ENCODE results near the gene USP6NL.
A peak's percentile ranks its signal among the peaks of the same experiment; 100 is the strongest.
"Not testable (repeated sequence)": the region's sequence is repeated elsewhere in the genome, so short reads cannot be mapped to it uniquely, and the experiment has no call there.

The USP6NL gene

DNA sequence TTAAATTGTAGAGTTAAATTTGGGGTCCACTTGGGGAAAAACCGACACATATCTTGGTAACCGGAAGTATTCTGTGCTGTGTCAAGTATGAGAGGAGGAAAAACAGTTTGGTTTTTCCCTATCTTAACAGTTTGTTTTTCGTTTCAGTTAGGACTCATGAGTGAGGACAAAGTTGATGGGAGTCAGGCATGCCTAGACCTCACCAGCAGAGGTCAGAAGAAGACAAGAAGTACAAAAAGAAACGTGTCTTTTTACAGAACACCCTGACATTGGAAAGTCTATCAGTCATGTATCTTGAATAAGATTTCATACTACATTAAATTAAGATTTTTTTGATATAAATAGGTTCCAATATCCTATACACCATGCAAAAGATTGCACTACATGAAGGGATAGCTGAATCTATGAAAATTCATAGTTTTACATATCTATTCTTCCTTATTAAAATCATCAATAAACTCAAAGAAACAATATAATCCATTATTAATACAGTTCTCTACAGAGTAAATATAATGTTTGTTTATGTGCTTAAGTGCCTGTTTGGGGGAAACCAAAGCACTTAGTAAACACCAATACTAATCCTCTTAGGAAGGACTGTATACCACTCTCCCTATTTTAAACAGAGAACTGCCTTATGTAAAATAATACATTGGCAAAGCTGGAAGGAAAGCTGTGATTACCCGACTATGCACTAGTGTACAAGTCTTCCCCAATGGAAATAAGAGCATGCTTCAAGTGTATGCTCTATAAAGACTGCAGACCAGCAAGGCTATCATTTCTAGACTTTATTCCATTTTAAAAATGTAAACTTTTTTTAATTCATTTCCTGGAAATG, 95.6 kb downstream of the USP6NL start:
- DNase-seq (ENCODE audit: low spot score), result peak; percentile 73

DNA sequence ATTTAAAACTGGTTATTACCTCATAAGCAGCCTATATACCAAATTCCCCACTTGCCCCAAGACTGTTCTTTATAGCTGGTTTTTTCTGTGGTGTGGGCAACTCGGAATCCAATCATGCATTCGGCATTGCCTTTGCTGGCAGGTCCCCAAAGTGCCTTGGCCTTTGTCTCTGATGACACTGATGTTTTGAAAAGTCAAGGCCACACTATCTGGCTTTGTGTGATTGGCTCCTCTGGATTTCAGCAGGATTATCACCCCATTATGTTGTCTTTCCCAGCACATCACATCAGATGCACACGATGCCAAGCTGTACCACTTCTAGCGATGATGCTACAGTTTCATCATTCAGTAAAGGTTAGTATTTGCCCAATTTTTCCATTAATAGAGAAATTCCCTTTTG, 97.7 kb downstream of the USP6NL start:
- no peak for DNase-seq (ENCODE audit: low spot score)

DNA sequence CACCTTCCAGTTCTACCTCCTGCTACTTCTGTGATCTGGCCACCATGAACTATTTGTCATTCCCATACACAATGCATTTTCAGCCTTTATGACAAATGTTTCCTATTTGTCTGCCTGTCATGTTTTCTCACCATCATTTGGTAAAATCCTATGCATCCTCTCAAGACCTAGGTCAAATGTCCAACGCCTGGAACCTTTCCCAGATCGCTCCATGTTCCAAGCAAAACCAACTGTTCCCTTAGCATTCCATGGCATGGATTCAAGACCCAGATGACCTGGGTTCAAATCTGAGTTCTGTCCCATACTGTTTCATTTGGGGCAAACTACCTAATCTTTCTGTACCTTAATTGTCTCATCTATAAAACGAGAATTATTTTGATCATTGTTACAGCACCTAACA, 98.9 kb downstream of the USP6NL start:
- peak; percentile 67 for DNase-seq (ENCODE audit: low spot score)

DNA sequence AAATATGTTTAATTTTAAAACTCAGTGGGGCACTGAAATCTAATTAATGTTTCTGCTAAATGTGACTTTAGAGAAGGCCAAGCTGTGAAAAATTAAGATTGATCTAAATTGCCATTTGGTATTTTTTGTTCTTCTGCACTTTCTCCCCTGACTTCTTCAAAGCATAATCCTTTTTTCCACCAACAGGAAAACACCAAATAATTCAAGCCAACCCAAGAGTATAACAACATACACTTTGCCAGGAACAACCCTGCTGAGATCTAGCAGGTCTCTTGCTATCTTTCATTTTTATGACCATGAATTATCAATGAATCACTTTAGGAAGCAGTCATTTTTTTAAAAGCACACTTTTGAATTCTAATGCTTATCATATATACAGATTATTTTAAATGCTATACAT, 100.1 kb downstream of the USP6NL start:
- peak; percentile 19 for DNase-seq (ENCODE audit: low spot score)

DNA sequence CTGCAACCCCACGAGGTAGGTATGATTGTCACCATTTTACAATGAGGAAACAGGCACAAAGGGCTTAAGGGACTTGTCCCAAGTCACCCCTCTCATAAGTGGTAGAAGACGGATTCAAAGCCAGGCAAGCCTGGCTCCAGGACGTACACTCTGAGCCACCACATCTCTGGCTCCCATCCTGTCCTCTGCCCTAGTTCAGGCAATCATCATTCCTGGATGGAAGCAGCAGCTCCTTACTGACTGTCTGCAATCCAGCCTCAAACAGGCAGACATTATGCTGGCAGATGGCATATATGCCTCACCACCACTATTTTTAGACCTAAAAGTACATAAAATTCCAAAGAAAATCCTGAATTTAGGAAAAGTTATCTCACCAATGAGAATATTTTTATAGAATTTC, 100.7 kb downstream of the USP6NL start:
- peak; percentile 76 for DNase-seq (ENCODE audit: low spot score)

DNA sequence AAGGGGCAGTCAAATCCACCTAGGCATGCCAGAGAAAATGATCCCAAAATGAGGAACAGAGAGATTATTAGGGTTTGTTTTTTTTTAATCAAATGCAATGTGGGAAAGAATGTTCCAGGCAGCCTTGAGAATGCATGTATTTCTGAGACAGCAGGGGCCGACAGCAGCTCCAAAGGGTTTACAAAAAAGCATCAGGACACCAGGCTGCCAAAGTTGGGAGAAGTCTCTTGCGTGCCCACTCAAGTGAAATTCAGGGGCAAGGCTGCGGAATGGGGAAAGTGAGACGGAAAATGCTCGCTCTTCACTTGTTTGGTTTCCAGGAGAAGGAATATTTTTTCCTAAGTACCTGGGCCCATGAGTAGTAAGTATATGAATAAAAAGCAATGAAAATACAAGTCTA, 101.2 kb downstream of the USP6NL start:
- no peak for DNase-seq (ENCODE audit: low spot score)

DNA sequence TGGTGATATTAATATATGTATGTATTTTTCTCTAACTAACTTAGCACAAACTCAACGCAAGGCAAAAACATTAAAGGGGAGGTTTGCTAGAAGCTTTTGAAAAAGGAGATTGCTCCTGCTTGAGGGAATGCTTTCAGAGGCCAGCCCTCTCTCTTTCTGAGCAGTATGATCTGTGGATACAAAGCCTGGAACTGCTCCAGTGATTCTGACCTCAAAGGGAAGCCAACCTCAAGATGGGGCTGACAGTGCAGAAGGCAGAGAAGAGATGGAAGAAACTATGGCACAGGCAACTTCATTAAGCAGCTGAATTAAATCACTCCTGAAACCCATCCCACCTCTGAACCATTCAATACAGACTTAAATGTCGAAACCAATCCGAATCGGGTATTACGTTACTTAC, 102.4 kb downstream of the USP6NL start:
- no peak for DNase-seq (ENCODE audit: low spot score)

DNA sequence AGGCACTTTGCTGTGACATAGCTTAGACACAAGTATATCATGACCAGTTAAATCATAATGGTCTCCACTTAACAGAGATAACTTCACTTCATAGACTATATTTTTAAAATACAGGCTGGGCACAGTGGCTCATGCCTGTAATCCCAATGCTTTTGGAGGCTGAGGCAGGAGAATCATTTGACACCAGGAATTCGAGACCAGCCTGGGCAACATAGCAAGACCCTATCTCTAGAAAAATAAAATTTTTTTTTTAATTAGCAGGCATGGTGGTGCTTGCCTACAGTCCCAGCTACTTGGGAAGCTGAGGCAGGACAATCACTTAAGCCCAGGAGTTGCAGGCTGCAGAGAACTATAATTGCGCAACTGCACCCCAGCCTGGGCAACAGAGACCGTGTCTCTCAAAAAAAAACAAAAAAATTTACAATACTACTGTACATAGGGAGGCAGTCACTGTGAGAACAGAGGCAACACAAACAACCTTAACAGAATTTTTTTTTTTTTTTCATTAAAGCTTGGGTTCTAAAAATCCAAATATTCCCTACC, 105.1 kb downstream of the USP6NL start:
- DNase-seq (ENCODE audit: low spot score), result no peak

DNA sequence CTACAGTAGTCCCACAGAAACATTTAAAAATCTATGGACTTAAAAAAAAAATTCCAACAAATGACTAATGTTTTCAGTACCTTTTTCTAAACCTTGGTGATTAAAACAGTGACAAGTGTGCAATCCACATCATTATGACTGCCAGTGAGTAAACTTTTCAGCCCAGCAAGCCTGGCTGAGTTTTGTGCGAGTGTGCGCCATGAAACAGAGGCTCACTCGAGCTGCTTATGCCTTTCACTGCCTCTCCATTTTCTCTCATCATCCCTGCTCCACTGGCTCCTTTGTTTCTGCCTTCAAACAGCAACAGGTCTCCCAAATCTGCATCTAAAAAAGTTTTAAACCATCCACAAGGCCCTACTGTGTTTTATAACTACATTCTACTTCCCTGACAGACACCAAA, 105.8 kb downstream of the USP6NL start:
- no peak for DNase-seq (ENCODE audit: low spot score)

DNA sequence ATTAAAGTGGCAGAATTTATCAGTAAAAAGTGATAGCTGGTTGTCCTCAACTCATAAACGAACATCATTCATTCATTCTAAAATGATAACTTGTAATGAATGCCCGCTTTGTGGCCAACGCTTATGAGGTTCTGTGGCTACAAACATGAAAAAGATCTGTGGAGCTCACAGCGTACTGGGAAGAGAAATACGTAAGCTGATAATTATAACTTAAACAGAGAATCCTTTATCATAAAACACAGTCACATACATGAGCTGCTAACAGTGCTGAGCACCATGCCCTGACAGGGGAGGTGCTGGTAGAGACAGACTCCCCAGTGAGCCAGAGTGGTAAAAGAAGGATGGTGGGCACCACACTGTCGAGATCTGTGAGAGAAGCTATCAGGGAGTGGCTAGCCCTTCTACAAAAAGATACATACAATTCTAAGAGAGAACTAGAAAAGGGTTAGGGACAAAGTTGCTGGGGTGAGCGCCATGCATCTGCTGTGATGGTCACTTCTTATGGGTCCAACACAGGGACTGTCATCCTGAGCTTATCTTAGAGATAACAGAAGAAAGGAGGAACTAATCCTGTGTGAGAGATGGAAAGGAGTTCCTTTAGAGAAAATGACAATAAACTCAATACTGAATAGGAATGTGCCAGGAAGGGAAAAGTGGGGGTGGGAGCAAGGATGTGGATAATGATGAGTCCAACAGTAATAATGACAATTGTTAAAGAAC, 106.7 kb downstream of the USP6NL start:
- no peak for DNase-seq (ENCODE audit: low spot score)

DNA sequence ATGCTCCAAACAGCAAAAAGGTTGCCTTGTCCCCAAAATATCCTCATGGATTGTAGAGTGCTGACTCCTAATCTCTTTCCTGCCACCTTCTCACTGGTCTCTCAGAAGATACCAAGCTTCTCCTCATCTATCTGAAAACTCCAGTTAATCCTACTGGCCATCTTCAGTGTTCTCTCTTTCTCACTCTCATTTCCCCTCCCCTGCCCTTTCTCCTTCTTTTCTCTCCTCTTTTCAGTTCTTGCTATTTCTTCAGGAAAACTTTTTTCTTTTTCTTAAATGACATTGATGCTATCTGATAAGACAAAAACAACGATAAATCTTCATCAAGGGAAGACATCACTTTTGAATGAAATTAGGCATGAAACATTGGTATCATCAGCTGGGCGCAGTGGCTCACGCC, 109.8 kb downstream of the USP6NL start:
- no peak for DNase-seq (ENCODE audit: low spot score)

DNA sequence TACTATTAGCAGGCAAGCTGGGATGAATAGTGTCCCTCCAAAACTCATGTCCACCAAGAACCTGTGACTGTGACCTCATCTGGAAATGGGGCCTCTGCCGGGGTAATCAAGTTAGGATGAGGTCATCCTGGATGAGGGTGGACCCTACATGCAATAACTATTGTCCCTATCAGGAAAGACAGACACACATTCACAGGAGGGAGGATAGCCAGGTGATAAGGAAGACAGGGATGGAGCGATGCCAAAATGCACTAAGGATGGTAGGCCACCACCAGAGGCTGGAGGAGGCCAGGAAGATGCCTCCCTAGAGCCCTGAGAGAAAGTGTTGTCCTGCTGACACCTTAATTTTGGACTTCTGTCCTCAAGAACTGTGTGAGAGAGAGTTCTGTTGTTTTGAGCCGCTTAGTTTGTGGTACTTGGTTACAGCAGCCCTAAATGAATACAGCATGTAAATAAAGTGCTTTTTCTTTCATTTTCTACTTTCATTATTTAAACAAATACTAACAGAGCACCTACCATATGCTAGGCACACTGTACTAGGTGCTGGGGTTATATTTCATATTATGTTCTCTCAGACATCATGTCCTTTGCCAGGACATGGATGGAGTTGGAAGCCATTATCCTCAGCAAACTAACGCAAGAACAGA, 111.9 kb downstream of the USP6NL start:
- no peak for DNase-seq (ENCODE audit: low spot score)

DNA sequence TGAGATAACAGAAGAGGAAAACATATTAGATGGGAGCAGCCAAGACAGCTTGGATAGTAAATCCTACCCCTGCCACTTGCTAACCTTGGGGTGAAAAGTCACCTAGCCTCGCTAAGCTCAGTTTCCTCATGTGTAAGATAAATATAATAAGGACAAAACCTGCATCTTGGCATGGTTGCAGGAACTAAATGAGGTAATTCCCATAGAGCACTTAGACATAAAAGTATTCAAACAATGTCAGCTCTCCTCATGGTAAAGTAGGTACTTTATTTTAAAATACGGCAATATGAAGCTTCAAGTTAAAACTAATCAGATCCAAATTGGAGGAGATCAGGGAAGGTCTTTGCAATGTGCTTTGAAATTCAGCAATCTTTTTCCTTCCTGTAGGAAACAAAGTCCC, 113.1 kb downstream of the USP6NL start:
- DNase-seq (ENCODE audit: low spot score), result no peak

DNA sequence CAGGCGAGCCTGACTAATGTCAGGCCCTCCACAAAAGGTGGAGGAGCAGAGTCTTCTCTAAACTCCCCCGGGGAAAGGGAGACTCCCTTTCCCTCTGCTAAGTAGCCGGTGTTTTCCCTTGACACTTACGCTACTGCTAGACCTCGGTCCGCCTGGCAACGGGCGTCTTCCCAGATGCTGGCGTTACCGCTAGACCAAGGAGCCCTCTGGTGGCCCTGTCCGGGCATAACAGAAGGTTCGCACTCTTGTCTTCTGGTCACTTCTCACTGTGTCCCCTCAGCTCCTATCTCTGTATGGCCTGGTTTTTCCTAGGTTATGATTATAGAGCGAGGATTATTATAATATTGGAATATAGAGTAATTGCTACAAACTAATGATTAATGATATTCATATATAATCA, 116.5 kb downstream of the USP6NL start:
- not testable (repeated sequence) for DNase-seq (ENCODE audit: low spot score)

DNA sequence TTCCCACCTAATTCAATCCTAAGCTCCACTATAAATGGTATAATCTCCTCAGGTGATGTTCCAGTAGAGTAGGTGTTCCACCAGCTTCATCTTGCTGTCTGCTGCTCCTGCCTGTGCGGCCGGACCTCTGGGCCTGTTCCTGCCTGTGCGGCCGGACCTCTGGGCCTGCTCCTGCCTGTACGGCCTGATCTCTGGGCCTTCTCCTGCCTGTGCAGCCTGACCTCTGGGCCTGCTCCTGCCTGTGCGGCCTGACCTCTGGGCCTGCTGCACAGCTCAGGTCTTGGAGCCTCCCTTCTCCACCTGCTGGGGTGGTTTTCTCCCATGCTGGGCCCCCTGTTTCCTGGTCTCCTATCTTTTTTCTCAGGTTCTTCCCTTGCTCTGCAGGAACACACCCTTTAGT, 117.8 kb downstream of the USP6NL start:
- no peak for DNase-seq (ENCODE audit: low spot score)

DNA sequence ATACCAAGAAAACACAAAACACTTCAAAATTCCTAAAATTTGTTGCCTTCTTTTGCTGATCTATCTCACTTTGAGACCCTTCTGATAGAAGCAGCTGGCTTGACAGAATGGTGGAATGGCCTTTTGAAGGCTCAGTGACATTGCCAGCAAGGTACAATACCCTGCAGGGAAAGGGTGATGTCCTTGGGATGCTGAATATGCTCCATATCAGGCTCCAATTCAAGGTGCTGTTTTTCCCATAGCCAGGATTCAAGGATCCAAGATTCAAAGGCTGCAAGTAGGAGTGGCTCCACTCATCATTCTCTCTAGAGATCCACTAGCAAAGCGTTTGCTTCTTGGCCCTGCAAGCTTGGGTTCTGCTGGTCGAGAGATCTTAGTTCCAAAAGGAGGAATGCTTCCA, 120.4 kb downstream of the USP6NL start:
- DNase-seq (ENCODE audit: low spot score), result no peak

DNA sequence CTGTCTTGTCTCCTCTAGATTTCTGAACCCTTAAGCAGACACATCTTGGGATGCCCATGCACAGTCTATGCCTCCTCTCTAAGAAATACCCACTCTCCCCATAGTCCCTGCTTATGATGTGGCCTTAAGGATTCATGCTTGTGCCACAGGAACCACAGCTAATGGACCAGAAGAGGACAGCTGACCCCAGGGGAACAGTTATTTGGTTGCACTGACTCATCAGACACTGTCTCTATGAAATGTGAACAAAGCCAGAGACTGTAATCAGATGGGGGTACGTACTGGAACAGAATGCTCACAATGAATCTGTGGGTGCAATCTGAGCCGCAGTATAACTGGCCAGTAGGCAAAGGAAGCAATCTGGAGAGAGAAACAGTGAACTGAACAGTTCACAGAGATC, 121.9 kb downstream of the USP6NL start:
- no peak for DNase-seq (ENCODE audit: low spot score)

DNA sequence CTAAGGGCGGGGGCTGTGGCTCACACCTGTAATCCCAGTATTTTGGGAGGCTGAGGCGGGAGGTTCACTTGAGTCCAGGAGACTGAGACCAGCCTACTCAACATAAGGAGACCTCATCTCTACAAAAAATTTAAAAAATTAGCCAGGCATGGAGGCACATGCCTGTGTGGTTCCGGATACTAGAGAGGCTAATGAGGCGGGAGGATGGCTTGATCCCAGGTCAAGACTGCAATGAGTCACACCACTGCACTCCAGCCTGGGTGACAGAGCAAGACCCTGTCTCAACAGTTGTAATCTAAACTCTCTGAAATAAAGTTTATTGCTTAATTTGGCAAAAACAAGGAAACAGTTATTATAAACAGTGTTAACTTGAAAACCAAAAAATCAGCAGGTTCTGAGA, 123.3 kb downstream of the USP6NL start:
- DNase-seq (ENCODE audit: low spot score), result no peak

DNA sequence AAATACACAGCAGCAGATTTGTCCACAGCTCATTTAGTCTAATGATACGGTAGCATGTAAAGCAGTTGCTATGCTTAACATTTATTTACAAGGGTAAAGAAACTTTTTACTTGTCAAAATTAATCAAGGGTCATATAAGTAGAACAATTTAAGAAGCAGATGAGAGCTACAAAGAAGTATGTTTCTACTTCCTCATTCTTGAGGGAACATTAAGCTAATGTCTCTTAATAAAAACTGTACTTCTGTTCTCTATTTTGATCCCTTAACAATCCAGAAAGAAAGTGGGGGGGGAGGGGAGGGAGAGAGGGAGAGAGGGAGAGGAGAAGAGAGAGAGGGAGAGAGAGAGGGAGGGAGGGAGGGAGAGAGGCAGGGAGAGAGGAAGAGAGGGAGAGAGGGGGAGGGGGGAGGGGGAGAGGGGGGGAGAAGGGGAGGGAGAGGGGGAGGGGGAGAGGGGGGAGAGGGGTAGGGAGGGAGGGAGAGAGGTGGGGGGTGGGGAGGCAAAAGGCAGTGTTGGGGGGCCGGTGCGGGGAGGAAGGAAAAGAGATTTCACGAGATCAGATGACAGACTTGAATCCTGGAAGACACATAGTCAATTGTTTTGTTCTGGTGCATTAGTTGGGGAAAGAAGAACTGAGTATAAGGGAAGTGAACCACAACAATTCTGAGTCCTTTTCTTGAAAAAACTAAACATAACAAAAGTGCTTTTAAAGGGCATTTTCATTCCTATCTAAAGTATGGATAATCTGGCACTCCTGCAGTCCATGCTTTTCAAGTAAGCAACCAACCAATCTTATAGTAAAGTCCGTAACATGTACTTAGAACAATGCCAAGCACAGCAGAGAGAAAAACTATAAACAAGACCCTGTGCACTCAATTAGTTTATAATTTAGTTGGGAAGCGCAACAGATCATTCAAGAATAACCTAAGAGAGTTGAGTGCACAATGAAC, 128.0 kb downstream of the USP6NL start:
- no peak for DNase-seq (ENCODE audit: low spot score)

DNA sequence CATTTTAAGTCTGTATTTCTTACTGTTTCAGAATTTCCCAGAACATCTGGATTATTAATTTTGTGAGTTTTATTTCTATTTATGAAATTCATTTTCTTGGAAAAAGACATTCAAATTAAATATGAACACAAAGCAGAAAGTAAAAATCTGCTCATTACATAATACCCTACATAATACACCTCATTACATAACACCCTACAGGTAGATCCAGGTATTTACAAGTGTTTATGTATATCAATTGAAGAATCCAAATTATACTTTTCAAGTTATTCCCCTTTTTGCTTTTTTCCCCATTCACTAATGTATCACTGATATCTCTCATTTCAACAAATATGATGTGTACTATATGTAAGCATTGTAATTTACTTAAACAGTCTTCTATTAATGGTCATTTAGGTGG, 129.1 kb downstream of the USP6NL start:
- DNase-seq (ENCODE audit: low spot score), result no peak

DNA sequence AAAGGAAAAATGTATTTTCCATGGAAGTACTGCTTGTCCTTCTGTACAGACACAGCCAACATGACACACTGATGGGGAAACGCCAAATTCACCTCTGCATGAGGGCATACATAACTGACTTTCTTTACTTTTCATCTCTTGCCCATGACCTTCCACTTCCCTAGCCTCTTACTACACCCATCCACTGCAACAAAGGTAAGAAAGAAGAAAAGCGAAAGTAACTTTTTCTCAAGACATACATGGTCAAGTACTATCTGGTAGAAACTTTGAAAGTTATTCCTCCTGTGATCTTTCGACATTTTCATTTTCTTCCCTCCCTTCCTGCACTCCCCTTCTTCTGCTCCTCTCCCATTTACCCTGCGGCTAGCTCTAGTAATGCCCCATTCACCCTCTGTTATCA, 130.8 kb downstream of the USP6NL start:
- no peak for DNase-seq (ENCODE audit: low spot score)

DNA sequence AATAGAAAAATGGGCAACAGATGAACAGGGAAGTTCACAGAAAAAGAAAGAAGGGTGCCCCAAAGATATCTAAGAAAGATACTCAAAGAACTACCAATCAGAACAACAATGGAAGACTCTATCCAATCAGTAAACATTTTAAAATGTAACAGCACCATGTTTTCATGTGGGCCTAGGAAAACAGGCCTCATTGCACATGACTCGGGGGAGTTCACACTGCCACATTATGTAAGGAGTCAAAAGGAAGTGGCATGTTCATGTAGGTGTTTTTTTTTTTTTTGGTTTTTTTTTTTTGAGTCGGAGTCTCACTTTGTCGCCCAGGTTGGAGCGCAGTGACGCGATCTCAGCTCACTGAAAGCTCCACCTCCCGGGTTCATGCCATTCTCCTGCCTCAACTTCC, 132.2 kb downstream of the USP6NL start:
- DNase-seq (ENCODE audit: low spot score), result no peak

All from cerebellar cortex (tissue), 1 donor.